Neural cell (in vitro differentiated cells): ENCODE measurements around the gene COPZ2. TPM values are rescaled to one million over a fixed set of nuclear protein-coding genes. Genes with fewer than 3 reads are reported as not detected.

Source experiments
- H2AFZ ChIP-seq: fragments of 200-600, 300-800 bp; sonication (generic), shearing (Covaris generic); 2 replicates; pipeline ENCODE4 v1.6.0; 2014; ENCODE audit warnings: low read depth, mild to moderate bottlenecking, antibody characterized with exemption, low read length, moderate library complexity
- H3F3A ChIP-seq: fragments of 200-600 bp; shearing (Covaris generic); 2 replicates; pipeline ENCODE4 v1.6.1; 2016; ENCODE audit warnings: mild to moderate bottlenecking, moderate library complexity, mixed read lengths, antibody characterized with exemption, low read length; ENCODE audit not compliant: insufficient read depth, poor library complexity, severe bottlenecking
- H3K27ac ChIP-seq: fragments of 200-600, 300-800 bp; sonication (generic), shearing (Covaris generic); 2 replicates; pipeline ENCODE4 v1.5.1; 2014; ENCODE audit warnings: mild to moderate bottlenecking, low read length, moderate library complexity
- H3K27me3 ChIP-seq: fragments of 300-800, 200-600 bp; sonication (generic), shearing (Covaris generic); 2 replicates; pipeline ENCODE4 v1.6.0; 2014; ENCODE audit warnings: mild to moderate bottlenecking, low read depth, low read length, moderate library complexity; ENCODE audit not compliant: insufficient read depth
- H3K36me3 ChIP-seq: fragments of 300-800, 200-600 bp; sonication (generic), shearing (Covaris generic); 2 replicates; pipeline ENCODE4 v1.5.1; 2014; ENCODE audit warnings: mild to moderate bottlenecking, antibody characterized with exemption, low read length, moderate library complexity; ENCODE audit not compliant: insufficient read depth
- H3K4me2 ChIP-seq: fragments of 300-800, 200-600 bp; sonication (generic), shearing (Covaris generic); 2 replicates; pipeline ENCODE4 v1.6.0; 2014; ENCODE audit warnings: mild to moderate bottlenecking, low read length
- H3K4me3 ChIP-seq: fragments of 300-800, 200-600 bp; sonication (generic), shearing (Covaris generic); 2 replicates; pipeline ENCODE4 v1.5.1; 2014; ENCODE audit warnings: mild to moderate bottlenecking, low read length, moderate library complexity
- H3K79me2 ChIP-seq: fragments of 200-600 bp; shearing (Covaris generic); replicated peaks from 2 replicates; pipeline ENCODE4 v1.6.0; 2014; ENCODE audit warnings: mild to moderate bottlenecking, low read length, moderate library complexity; ENCODE audit not compliant: insufficient read depth
- H3K9ac ChIP-seq: fragments of 300-800, 200-600 bp; sonication (generic), shearing (Covaris generic); 2 replicates; pipeline ENCODE4 v1.6.1; 2016; ENCODE audit warnings: mild to moderate bottlenecking, low read length, mixed read lengths
- H3K9me2 ChIP-seq: fragments of 200-600 bp; shearing (Covaris generic); 2 replicates; pipeline ENCODE4 v1.6.1; 2016; ENCODE audit warnings: mild to moderate bottlenecking, low read length, mixed read lengths; ENCODE audit not compliant: insufficient read depth
- H3K9me3 ChIP-seq: fragments of 200-600, 300-800 bp; sonication (generic), shearing (Covaris generic); 2 replicates; pipeline ENCODE4 v1.6.1; 2016; ENCODE audit warnings: mild to moderate bottlenecking, mixed run types, low read length, moderate library complexity, mixed read lengths
- H4K20me1 ChIP-seq: fragments of 200-600 bp; shearing (Covaris generic); 2 replicates; pipeline ENCODE4 v1.6.1; 2016; ENCODE audit warnings: mild to moderate bottlenecking, mixed run types; ENCODE audit not compliant: insufficient read depth
- CTCF ChIP-seq: fragments of 450-650 bp; IDR thresholded peaks from 2 replicates; pipeline ENCODE4 v1.5.1; 2014; ENCODE audit warnings: antibody characterized with exemption, mild to moderate bottlenecking, moderate library complexity; ENCODE audit not compliant: poor library complexity, severe bottlenecking
- EP300 ChIP-seq: fragments of 450-650 bp; conservative IDR thresholded peaks from 2 replicates; pipeline ENCODE4 v1.6.1; 2014; ENCODE audit warnings: antibody characterized with exemption, mild to moderate bottlenecking, moderate library complexity; ENCODE audit not compliant: poor library complexity, severe bottlenecking
- EZH2 ChIP-seq: fragments of 200-600, 300-800 bp; shearing (Covaris generic), sonication (generic); IDR thresholded peaks from 2 replicates; pipeline ENCODE4 v1.6.1; 2014; ENCODE audit warnings: antibody characterized with exemption, low read length, borderline replicate concordance, mild to moderate bottlenecking; ENCODE audit not compliant: insufficient read depth, poor library complexity, severe bottlenecking
- MXI1 ChIP-seq: fragments of 450-650 bp; conservative IDR thresholded peaks from 2 replicates; pipeline ENCODE4 v1.6.1; 2014; ENCODE audit warnings: antibody characterized with exemption, mild to moderate bottlenecking; ENCODE audit not compliant: poor library complexity, severe bottlenecking
- POLR2AphosphoS5 ChIP-seq: IDR thresholded peaks from 2 replicates; pipeline ENCODE4 v1.6.1; 2012
- RAD21 ChIP-seq: fragments of 450-650 bp; conservative IDR thresholded peaks from 2 replicates; pipeline ENCODE4 v1.6.1; 2014; ENCODE audit warnings: antibody characterized with exemption, mild to moderate bottlenecking, moderate library complexity
- REST ChIP-seq: IDR thresholded peaks from 2 replicates; pipeline ENCODE4 v1.6.1; 2012; ENCODE audit warnings: borderline replicate concordance
- SMC3 ChIP-seq: fragments of 450-650 bp; conservative IDR thresholded peaks from 2 replicates; pipeline ENCODE4 v1.6.1; 2014; ENCODE audit warnings: antibody characterized with exemption, mild to moderate bottlenecking, moderate library complexity; ENCODE audit not compliant: poor library complexity
- TAF1 ChIP-seq: IDR thresholded peaks from 2 replicates; pipeline ENCODE4 v1.6.1; 2012; ENCODE audit warnings: low read depth
- polyA plus RNA-seq: library from polyadenylated mRNA; depleted of rRNA; stranded (reverse); fragments of >200 nt; gene quantifications from 2 replicates; pipeline ENCODE4 v1.2.3, GENCODE V29; 2014

COPZ2 gene
- polyA plus RNA-seq, 1 donor from 2014 or later = not detected

GRCh38 chr17:48064638-48065037 is 27.0 kb upstream of the COPZ2 start:
- Histone ChIP-seq H3F3A (no peaks in the 10 kb centered on the region), H4K20me1 (peaks cover 3% of the 10 kb centered on the region), H3K9ac (no peak overlapping the region), H3K79me2 (peaks cover 4% of the 10 kb centered on the region), H3K4me3 (no peak overlapping the region), H3K9me2 (no peaks in the 10 kb centered on the region), H3K27ac (no peak overlapping the region), H2AFZ (no peak overlapping the region), H3K27me3 (no peaks in the 10 kb centered on the region), H3K4me2 (no peak overlapping the region), H3K36me3 (no peaks in the 10 kb centered on the region), H3K9me3 (no peaks in the 10 kb centered on the region)
- TF ChIP-seq EZH2 = no peak
- no peak for TF ChIP-seq TAF1
- no peak for TF ChIP-seq SMC3
- no peak for TF ChIP-seq POLR2AphosphoS5
- TF ChIP-seq REST = no peak
- no peak for TF ChIP-seq CTCF
- no peak for TF ChIP-seq RAD21

GRCh38 chr17:48062273-48062672 is 24.7 kb upstream of the COPZ2 start:
- Histone ChIP-seq H3K9me2 (no peaks in the 10 kb centered on the region), H3K36me3 (no peaks in the 10 kb centered on the region), H3K4me3 (no peak overlapping the region), H3K27ac (no peak overlapping the region), H3K9me3 (no peaks in the 10 kb centered on the region), H3K79me2 (peaks cover 4% of the 10 kb centered on the region), H2AFZ (no peak overlapping the region), H3K27me3 (no peaks in the 10 kb centered on the region), H3K4me2 (no peak overlapping the region), H3F3A (no peaks in the 10 kb centered on the region), H3K9ac (no peak overlapping the region), H4K20me1 (peaks cover 3% of the 10 kb centered on the region)
- no peak for TF ChIP-seq CTCF
- TF ChIP-seq EZH2 = no peak
- TF ChIP-seq EP300 = no peak
- TF ChIP-seq REST = no peak
- no peak for TF ChIP-seq SMC3
- no peak for TF ChIP-seq TAF1
- no peak for TF ChIP-seq POLR2AphosphoS5
- no peak for TF ChIP-seq MXI1
- TF ChIP-seq RAD21 = no peak
